OCI-LY1 (cell line): ENCODE results near the gene RASAL2.
"Not testable (repeated sequence)": the region's sequence is repeated elsewhere in the genome, so short reads cannot be mapped to it uniquely, and the experiment has no call there.

Experiments
- H2AFZ ChIP-seq: fragments of 200-600 bp; sonication (generic), shearing (Covaris generic); 2 replicates; pipeline ENCODE4 v1.6.0; 2014; ENCODE audit warnings: antibody characterized with exemption, mild to moderate bottlenecking, low read length
- H3F3A ChIP-seq: fragments of 200-600 bp; sonication (generic), shearing (Covaris generic); 2 replicates; pipeline ENCODE4 v1.6.0; 2014; ENCODE audit warnings: mild to moderate bottlenecking, antibody characterized with exemption, low read length, moderate library complexity; ENCODE audit not compliant: insufficient read depth
- H3K27ac ChIP-seq: fragments of 200-600 bp; sonication (generic); 2 replicates; pipeline ENCODE4 v1.5.1; 2014; ENCODE audit warnings: low read length, mixed run types, mild to moderate bottlenecking, low read depth; ENCODE audit not compliant: poor library complexity, severe bottlenecking
- H3K27me3 ChIP-seq: fragments of 200-600 bp; sonication (generic); 2 replicates; pipeline ENCODE4 v1.6.0; 2014; ENCODE audit warnings: antibody characterized with exemption, mild to moderate bottlenecking, low read length, moderate library complexity; ENCODE audit not compliant: insufficient read depth
- H3K36me3 ChIP-seq: fragments of 200-600 bp; sonication (generic); 2 replicates; pipeline ENCODE4 v1.6.1; 2014; ENCODE audit warnings: mild to moderate bottlenecking, antibody characterized with exemption, low read length, moderate library complexity, mixed read lengths; ENCODE audit not compliant: insufficient read depth
- H3K4me1 ChIP-seq: fragments of 200-600 bp; sonication (generic); 2 replicates; pipeline ENCODE4 v1.5.1; 2014; ENCODE audit warnings: mild to moderate bottlenecking, low read length, moderate library complexity; ENCODE audit not compliant: insufficient read depth, severe bottlenecking
- H3K4me2 ChIP-seq: fragments of 200-600 bp; sonication (generic), shearing (Covaris generic); 2 replicates; pipeline ENCODE4 v1.6.1; 2014; ENCODE audit warnings: low read length
- H3K4me3 ChIP-seq: fragments of 200-600 bp; sonication (generic); 2 replicates; pipeline ENCODE4 v1.5.1; 2014; ENCODE audit warnings: low read length, low read depth, mild to moderate bottlenecking, mixed read lengths; ENCODE audit not compliant: poor library complexity, severe bottlenecking
- H3K79me2 ChIP-seq: fragments of 200-600 bp; shearing (Covaris generic); 2 replicates; pipeline ENCODE4 v1.6.1; 2016; ENCODE audit warnings: mixed run types, low read length, mixed read lengths; ENCODE audit not compliant: insufficient read depth
- H3K9ac ChIP-seq: fragments of 200-600 bp; sonication (generic), shearing (Covaris generic); 2 replicates; pipeline ENCODE4 v1.6.1; 2014; ENCODE audit warnings: mild to moderate bottlenecking, low read length, mixed read lengths
- H3K9me2 ChIP-seq: fragments of 200-600 bp; sonication (generic), shearing (Covaris generic); 2 replicates; pipeline ENCODE4 v1.6.1; 2014; ENCODE audit warnings: low read depth, mild to moderate bottlenecking, low read length, mixed read lengths
- H3K9me3 ChIP-seq: fragments of 200-600 bp; shearing (Covaris generic); 2 replicates; pipeline ENCODE4 v1.6.1; 2014; ENCODE audit warnings: low read length, mixed read lengths
- H4K20me1 ChIP-seq: fragments of 200-600 bp; sonication (generic), shearing (Covaris generic); 2 replicates; pipeline ENCODE4 v1.6.0; 2016; ENCODE audit warnings: mild to moderate bottlenecking, low read length; ENCODE audit not compliant: insufficient read depth
- EZH2 ChIP-seq: fragments of 200-600 bp; sonication (generic), shearing (Covaris generic); IDR thresholded peaks from 2 replicates; pipeline ENCODE4 v1.8.0; 2017; ENCODE audit warnings: borderline replicate concordance, mixed run types, mild to moderate bottlenecking, antibody characterized with exemption, low read length, moderate library complexity, mixed read lengths
- TF ChIP-seq, protein P1 (sequence below): fragments of 200-600 bp; sonication (generic), shearing (Covaris generic); IDR thresholded peaks from 2 replicates; pipeline ENCODE4 v1.5.1; 2017; ENCODE audit warnings: mild to moderate bottlenecking, antibody characterized with exemption, low read length, moderate library complexity, mixed read lengths

The RASAL2 gene

DNA sequence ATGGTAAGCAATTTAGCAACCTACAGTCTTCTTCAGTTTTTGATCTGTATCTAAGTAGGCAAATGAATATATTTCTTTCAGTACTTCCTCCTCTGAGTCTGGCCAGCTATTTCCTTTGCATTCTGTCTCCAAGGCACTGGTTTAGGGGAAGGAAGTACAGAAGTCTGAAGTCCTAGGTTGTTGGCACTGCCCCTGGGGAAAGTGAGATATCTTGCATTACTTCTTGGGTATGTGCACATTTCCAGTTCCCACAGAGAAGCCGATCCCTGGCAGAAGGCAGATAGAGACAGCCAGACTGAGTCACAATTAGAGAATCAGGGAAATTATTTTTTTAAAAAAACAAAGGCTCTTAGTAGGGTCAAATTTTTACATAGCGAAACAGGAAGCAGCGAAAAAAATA lies 98.8 kb downstream of the RASAL2 start:
- no peak overlapping the region for H2AFZ ChIP-seq
- H3K27ac ChIP-seq, result no peak overlapping the region
- TF ChIP-seq EZH2, result no peak
- TF ChIP-seq, protein P1, sequence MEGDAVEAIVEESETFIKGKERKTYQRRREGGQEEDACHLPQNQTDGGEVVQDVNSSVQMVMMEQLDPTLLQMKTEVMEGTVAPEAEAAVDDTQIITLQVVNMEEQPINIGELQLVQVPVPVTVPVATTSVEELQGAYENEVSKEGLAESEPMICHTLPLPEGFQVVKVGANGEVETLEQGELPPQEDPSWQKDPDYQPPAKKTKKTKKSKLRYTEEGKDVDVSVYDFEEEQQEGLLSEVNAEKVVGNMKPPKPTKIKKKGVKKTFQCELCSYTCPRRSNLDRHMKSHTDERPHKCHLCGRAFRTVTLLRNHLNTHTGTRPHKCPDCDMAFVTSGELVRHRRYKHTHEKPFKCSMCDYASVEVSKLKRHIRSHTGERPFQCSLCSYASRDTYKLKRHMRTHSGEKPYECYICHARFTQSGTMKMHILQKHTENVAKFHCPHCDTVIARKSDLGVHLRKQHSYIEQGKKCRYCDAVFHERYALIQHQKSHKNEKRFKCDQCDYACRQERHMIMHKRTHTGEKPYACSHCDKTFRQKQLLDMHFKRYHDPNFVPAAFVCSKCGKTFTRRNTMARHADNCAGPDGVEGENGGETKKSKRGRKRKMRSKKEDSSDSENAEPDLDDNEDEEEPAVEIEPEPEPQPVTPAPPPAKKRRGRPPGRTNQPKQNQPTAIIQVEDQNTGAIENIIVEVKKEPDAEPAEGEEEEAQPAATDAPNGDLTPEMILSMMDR, result no peak
- no peaks in the 10 kb centered on the region; the same call in 1 of the 2 replicates for H3F3A ChIP-seq
- no peaks in the 10 kb centered on the region for H3K9me2 ChIP-seq
- H3K4me3 ChIP-seq, result no peak overlapping the region
- no peaks in the 10 kb centered on the region for H3K9me3 ChIP-seq
- H3K4me1 ChIP-seq, result no peaks in the 10 kb centered on the region
- H3K79me2 ChIP-seq, result no peaks in the 10 kb centered on the region
- H3K4me2 ChIP-seq, result no peak overlapping the region; the same call in 1 of the 2 replicates
- H3K9ac ChIP-seq, result no peak overlapping the region
- H3K36me3 ChIP-seq, result no peaks in the 10 kb centered on the region
- no peaks in the 10 kb centered on the region for H4K20me1 ChIP-seq
- no peaks in the 10 kb centered on the region for H3K27me3 ChIP-seq

GRCh38 chr1:178196631-178197030 lies 102.7 kb downstream of the RASAL2 start:
- Histone ChIP-seq H3K27ac (no peak overlapping the region), H3K36me3 (no peaks in the 10 kb centered on the region), H3K9ac (no peak overlapping the region), H3K4me2 (no peak overlapping the region), H3K79me2 (no peaks in the 10 kb centered on the region), H2AFZ (no peak overlapping the region), H3K4me1 (no peaks in the 10 kb centered on the region), H3K27me3 (no peaks in the 10 kb centered on the region), H3K9me2 (no peaks in the 10 kb centered on the region), H3K4me3 (no peak overlapping the region), H3F3A (no peaks in the 10 kb centered on the region), H3K9me3 (no peaks in the 10 kb centered on the region), H4K20me1 (no peaks in the 10 kb centered on the region)
- TF ChIP-seq EZH2, result no peak
- TF ChIP-seq, protein P1, result no peak

GRCh38 chr1:178202095-178202494 lies 108.2 kb downstream of the RASAL2 start:
- H3K4me3 ChIP-seq, H3K27ac ChIP-seq, H3K9me2 ChIP-seq, H3K79me2 ChIP-seq, H2AFZ ChIP-seq, H3K9me3 ChIP-seq, H3F3A ChIP-seq, H3K36me3 ChIP-seq, H3K4me2 ChIP-seq, H3K27me3 ChIP-seq, H3K9ac ChIP-seq, H4K20me1 ChIP-seq, H3K4me1 ChIP-seq: not testable (repeated sequence)

DNA sequence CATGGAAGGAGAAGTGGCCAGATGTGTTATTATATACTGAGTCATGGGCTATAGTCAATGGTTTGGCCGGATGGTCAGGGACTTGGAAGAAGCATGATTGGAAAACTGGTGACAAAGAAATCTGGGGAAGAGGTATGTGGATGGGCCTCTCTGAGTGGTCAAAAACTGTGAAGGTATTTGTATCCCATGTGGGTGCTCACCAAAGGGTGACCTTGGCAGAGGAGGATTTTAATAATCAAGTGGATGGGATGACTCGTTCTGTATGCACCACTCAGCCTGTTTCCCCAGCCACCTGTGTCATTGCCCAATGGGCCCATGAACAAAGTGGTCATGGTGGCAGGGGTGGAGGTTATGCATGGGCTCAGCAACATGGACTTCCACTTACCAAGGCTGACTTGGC lies 108.6 kb downstream of the RASAL2 start:
- not testable (repeated sequence) for H3K36me3 ChIP-seq, H3K27me3 ChIP-seq, H3K9me3 ChIP-seq, H3K9ac ChIP-seq, H3K79me2 ChIP-seq, H4K20me1 ChIP-seq, H3K9me2 ChIP-seq, H2AFZ ChIP-seq, H3F3A ChIP-seq, H3K4me3 ChIP-seq, H3K27ac ChIP-seq, H3K4me2 ChIP-seq, H3K4me1 ChIP-seq

DNA sequence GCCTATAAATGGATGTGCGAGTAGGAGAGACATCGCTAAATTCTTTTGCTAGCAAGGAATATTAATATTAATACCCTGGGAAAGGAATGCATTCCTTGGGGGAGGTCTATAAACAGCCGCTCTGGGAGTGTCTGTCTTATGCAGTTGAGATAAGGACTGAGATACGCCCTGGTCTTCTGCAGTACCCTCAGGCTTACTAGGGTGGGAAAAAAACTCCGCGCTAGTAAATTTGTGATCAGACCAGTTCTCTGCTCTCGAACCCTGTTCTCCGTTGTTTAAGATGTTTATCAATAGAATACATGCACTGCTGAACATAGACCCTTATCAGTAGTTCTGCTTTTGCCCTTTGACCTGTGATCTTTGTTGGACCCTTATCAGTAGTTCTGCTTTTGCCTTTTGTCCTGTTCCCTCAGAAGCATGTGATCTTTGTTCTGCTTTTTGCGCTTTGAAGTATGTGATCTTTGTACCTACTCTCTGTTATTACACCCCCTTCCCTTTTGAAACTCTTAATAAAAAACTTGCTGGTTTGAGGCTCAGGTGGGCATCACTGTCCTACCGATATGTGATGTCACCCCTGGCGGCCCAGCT lies 114.5 kb downstream of the RASAL2 start:
- not testable (repeated sequence) for H2AFZ ChIP-seq, H3K27me3 ChIP-seq, H3K27ac ChIP-seq, H3K4me2 ChIP-seq, H3K4me1 ChIP-seq, H3K9ac ChIP-seq, H3K9me3 ChIP-seq, H3K36me3 ChIP-seq, H3F3A ChIP-seq, H3K9me2 ChIP-seq, H3K79me2 ChIP-seq, H4K20me1 ChIP-seq, H3K4me3 ChIP-seq
